Measurements from ENCODE around the gene TSNAXIP1.

The TSNAXIP1 gene

DNA sequence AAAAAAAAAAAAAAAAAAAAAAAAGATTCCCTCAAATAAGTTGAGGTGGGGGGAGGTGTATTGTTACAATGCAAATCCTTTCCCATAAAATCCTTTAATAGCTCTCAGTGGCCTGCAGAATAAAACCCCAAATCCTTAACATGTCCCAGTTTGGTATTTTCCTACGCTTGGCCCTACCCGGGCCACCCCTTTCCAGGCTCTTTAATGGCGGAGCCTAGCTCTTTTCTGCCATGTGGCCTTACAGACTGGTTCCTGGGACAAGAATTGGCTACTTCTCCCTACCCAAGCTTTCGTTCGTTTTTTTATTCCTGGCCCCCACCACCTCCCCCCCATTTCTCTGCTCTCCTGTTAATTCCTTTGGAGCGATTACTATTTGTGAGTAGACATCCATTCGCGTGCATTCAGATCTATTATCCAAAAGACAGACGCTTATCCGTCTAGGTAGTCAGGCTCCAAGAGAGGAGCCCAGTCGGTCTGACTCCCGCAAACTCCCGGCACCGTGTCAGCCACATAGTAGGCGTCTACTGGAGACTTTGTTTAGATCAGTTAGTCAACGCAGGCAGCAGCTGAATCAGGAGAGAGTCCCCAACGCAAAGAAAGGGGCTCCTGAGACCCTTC is 34.6 kb downstream of the TSNAXIP1 start:
- DNase-seq = no peak

DNA sequence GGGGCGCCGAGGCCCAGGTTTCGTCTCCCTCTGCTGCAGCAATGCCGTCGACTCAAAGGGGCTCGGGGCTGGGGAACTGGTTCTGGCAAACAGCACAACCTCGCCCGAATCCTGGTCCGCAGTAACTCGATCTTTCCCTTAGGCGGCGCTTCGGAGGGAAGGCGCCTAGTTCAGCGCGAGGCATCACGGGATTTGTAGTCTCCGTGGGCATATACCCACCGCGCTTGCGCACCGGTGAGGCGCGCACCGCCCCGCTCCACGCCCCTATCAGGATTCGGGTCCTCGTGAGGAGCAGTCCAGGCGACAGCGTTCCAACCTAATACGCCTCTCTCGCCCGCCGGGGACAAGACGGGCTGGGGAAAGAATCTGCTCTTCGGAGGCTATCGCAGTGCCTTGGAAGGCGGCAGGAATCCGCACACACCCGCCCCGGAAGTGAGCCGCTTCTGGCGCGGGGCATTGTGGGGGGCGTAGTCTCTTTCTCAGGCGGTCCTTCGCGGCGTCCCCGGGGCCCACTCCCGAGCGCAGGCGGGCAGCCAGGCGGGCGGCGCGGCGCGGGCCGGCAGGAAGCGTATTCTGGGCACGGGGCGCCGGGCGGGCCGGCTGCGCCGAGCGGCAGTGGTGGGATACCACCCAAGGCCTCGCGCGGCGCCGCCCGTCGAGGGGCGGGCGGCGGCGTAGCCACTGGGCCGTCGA is 35.3 kb downstream of the TSNAXIP1 start, which contains the start of gene THAP11:
TSS of gene THAP11 (plus strand) at position 505 of the 693 bp plus-strand sequence. CDS start 235 bp downstream, outside the sequence.
- peak; percentile 99 for DNase-seq

DNA sequence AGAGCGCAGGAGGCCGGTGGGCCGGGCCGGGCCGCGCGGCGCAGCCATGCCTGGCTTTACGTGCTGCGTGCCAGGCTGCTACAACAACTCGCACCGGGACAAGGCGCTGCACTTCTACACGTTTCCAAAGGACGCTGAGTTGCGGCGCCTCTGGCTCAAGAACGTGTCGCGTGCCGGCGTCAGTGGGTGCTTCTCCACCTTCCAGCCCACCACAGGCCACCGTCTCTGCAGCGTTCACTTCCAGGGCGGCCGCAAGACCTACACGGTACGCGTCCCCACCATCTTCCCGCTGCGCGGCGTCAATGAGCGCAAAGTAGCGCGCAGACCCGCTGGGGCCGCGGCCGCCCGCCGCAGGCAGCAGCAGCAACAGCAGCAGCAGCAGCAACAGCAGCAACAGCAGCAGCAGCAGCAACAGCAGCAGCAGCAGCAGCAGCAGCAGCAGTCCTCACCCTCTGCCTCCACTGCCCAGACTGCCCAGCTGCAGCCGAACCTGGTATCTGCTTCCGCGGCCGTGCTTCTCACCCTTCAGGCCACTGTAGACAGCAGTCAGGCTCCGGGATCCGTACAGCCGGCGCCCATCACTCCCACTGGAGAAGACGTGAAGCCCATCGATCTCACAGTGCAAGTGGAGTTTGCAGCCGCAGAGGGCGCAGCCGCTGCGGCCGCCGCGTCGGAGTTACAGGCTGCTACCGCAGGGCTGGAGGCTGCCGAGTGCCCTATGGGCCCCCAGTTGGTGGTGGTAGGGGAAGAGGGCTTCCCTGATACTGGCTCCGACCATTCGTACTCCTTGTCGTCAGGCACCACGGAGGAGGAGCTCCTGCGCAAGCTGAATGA is 36.0 kb downstream of the TSNAXIP1 start:
- DNase-seq = peak; percentile 71

GRCh38 chr16:67843343-67843765 is 36.7 kb downstream of the TSNAXIP1 start:
- no peak for DNase-seq

- no peak for DNase-seq
These were observed 37.8 kb downstream of the TSNAXIP1 start for GRCh38 chr16:67844497-67844896.

DNA sequence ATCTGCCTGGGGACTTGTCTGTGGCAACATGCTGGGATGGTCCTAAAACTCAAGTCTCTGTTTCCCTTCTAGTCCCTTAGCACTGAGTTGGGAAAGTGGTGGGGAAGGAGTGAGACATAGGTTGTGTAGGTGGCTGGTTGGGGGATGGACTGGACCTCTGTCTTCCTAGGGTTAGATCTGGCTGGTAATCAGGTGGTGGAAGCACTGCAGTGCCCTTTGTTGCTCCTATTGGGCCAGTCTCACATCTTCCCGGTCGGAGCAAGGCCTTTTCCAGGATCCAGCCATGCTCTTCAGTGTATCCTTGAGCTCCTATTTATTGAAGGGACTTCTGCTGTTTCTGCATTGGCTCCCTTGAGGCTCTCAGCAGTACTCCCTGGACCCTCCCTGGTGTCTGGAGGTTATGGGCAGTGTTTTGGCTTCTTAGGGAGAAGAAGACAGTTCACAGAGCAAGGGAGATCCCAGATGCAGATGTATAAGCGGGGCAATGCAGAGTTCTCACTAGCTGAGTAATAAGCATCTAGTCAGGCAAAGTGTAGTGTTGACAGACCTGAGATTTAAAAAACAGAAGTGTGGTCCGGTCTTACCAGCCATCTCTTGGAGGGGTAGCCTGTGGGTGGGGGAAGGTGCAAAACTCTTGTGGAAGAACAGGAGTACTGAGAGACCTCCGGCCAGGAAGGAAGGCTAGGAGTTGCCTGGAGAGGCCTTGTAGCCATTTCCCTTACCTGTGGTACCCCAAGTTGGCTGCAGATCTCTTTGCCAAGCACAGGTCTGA is 38.8 kb downstream of the TSNAXIP1 start:
- DNase-seq = peak; percentile 22

GRCh38 chr16:67846063-67846319 is 39.3 kb downstream of the TSNAXIP1 start:
- DNase-seq = peak; percentile 16

DNA sequence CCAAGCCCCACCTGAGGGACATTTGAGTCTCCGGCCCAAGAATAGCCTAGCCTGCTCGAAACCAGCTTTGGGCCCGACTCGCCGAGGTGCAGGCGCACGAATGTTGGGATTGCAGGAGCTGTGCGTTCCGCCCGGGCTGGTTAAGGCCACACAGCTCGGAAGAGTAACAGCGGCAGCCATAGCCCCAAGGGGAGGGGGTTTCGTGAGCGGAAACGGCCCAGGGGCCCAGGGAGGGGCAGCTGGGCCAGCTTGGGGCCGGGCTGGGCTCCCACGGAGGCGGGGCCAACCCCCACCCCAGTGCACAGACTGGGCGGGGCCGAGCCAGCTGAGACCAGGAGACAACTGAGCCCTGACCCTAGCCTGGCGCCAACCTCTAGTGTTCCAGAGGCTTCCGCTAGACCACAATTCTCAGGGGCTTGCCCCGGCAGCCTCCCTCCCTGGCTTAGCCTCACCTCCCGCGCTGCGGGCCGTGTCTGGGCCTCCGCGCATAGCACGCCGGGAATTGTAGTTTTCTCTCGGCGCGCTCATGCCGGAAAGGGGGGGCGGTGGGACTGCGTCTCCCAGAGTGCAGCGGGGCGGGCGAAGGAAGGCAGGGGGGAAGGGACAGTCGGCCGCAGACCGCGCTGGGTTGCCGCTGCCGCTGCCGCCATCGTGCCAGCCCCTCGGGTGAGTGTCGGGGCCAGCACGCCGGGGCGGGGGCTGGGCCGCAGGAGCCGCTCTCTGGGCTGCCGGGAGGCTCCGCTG is 39.8 kb downstream of the TSNAXIP1 start, which contains the start of gene NUTF2:
TSS of gene NUTF2 (plus strand) at position 614 of the 744 bp plus-strand sequence. CDS start 18,198 bp downstream, outside the sequence.
- DNase-seq = peak; percentile 97

- DNase-seq = peak; percentile 86
These were observed 40.6 kb downstream of the TSNAXIP1 start, which contains the start of gene CENPT for GRCh38 chr16:67847064-67847861. TSS of gene CENPT (minus strand) at chr16:67847693. CDS start at chr16:67833859, 13,834 bp downstream.

GRCh38 chr16:67848118-67848517 is 41.4 kb downstream of the TSNAXIP1 start:
- DNase-seq = no peak

DNA sequence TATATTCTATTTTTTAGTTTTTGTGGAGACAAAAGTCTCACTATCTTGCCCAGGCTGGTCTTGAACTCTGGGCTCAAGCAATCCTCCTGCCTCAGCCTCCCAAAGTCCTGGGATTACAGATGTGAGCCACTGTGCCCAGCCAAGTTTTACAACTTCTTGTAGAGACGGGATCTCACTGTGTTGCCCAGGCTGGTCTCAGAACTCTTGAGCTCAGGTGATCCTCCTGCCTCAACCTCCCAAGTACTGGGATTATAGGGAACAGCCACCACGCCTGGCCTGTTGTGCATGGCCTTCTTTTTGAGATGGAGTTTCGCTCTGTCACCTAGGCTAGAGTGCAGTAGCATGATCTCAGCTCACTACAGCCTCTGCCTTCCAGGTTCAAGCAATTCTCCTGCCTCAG is 47.0 kb downstream of the TSNAXIP1 start:
- DNase-seq = no peak

DNA sequence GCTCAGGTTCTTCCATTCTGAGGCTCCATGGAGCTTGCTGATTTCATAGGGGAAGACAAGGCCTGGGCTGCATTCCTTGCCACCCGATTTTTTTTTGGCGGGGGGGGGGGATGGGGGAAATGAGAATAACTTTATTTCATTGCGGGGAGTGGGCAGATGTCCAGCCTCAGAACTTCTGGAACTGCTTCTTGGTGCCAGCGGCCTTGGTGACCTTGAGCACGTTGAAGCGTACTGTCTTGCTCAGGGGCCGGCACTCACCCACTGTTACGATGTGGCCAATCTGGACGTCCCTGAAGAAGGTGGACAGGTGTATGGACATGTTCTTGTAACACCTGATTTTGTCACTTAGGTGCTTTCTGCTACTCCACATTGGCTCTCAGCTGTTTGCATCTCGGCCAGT is 49.1 kb downstream of the TSNAXIP1 start:
- no peak for DNase-seq

- DNase-seq = no peak
These were observed 50.3 kb downstream of the TSNAXIP1 start for GRCh38 chr16:67856927-67857546.

GRCh38 chr16:67857547-67858233 is 51.0 kb downstream of the TSNAXIP1 start:
- DNase-seq = peak; percentile 45

DNA sequence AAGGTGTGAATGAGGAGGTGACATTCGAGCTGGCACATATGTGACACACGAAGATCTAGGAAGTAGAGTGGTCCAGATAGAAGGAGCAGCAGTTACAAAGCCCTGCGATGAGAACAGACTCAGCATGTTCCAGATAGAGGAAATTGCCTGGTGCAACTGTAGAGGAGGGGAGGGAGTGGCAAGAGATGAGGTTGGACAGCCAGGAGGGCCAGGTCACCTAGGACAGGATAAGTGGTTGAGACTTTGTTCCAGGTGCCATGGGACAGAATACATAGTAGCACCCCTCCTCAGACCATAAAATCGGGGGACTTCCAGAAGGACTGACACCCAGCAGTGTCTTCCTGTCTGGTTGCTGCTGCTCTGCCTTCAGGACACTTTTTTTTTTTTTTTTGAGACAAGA is 51.8 kb downstream of the TSNAXIP1 start:
- no peak for DNase-seq

- peak; percentile 27 for DNase-seq
These were observed 54.1 kb downstream of the TSNAXIP1 start for GRCh38 chr16:67860589-67861398.

DNA sequence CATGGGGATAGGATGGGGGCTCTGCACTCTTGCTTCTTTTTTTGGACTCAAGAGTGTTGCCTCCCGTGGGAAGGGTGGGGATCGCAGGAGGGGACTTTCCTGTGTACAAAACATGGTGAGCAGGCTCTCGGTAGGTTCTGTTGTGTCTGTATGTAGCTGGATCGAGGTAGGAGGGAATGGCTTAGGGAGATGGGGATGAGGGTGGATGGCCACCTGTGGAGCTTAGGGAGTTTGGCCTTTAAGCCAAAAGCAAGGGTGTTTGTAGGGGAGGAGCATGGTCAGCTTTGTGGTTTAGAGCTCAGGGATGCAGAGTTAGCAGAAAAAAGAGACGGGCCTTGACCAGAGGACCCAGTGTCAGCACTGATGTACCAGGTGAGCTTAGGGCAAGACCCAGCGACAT is 55.2 kb downstream of the TSNAXIP1 start:
- no peak for DNase-seq

- DNase-seq = no peak
These were observed 56.2 kb downstream of the TSNAXIP1 start for GRCh38 chr16:67862623-67863583.
